ENCODE results near the gene TMOD4.

The TMOD4 gene

GRCh38 chr1:151142411-151143056, 33.2 kb downstream of the TMOD4 start:
- no peak for DNase-seq

GRCh38 chr1:151137789-151138188, 38.0 kb downstream of the TMOD4 start:
- DNase-seq: no peak

- DNase-seq: no peak
These were observed 40.1 kb downstream of the TMOD4 start for GRCh38 chr1:151135433-151136385.

- DNase-seq: no peak
These were observed 40.8 kb downstream of the TMOD4 start for GRCh38 chr1:151134991-151135390.

- DNase-seq: no peak
These were observed 41.4 kb downstream of the TMOD4 start for GRCh38 chr1:151134396-151134795.

GRCh38 chr1:151133018-151133806, 42.6 kb downstream of the TMOD4 start:
- DNase-seq: no peak

- no peak for DNase-seq
These were observed 43.3 kb downstream of the TMOD4 start for GRCh38 chr1:151132335-151133017.

- no peak for DNase-seq
These were observed 44.0 kb downstream of the TMOD4 start for GRCh38 chr1:151131701-151132334.

GRCh38 chr1:151130987-151131586, 44.7 kb downstream of the TMOD4 start:
- DNase-seq: peak; percentile 57

- no peak for DNase-seq
These were observed 47.0 kb downstream of the TMOD4 start for GRCh38 chr1:151128800-151129199.

GRCh38 chr1:151124763-151125403, 50.9 kb downstream of the TMOD4 start:
- no peak for DNase-seq
